Keratinocyte (primary cell): ENCODE measurements around the gene CDKAL1.

ENCODE experiments used
- EZH2 ChIP-seq: IDR thresholded peaks from one replicate; pipeline ENCODE4 v1.6.1; 2012; ENCODE audit warnings: inconsistent platforms, mild to moderate bottlenecking, low read length, moderate library complexity
- TF ChIP-seq, protein P1 (sequence below), 3 experiments: IDR thresholded peaks in 1 of 3; conservative IDR thresholded peaks in 1 of 3; optimal IDR thresholded peaks in 1 of 3; 2 replicates in 2 of 3; 3 replicates in 1 of 3; pipeline versions ENCODE3 to v1.5.1; 2011; ENCODE audit warnings: low read length in 3 of 3, mild to moderate bottlenecking in 3 of 3, moderate library complexity in 2 of 3, control low read depth in 1 of 3, inconsistent platforms in 1 of 3; ENCODE audit not compliant: insufficient read depth in 2 of 3; ENCODE audit errors: extremely low read depth in 1 of 3

DNA sequence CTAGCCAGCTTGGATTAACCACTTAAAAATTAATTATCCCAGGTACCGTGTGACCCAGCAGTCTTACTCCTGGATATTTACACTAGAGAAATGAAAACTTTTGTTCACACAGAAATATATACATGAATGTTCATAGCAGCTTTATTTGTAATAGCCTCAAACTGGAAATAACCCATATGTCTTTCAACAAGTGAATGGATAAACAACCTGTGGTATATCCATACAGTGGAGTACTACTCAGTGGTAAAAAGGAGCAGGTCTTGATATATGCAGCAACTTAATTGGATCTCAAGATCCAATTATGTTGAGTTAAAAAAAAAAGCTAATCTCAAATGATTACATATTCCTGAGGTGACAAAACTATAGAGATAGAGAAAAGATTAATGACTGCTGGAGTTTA, 381.4 kb downstream of the CDKAL1 start:
- TF ChIP-seq, protein P1, sequence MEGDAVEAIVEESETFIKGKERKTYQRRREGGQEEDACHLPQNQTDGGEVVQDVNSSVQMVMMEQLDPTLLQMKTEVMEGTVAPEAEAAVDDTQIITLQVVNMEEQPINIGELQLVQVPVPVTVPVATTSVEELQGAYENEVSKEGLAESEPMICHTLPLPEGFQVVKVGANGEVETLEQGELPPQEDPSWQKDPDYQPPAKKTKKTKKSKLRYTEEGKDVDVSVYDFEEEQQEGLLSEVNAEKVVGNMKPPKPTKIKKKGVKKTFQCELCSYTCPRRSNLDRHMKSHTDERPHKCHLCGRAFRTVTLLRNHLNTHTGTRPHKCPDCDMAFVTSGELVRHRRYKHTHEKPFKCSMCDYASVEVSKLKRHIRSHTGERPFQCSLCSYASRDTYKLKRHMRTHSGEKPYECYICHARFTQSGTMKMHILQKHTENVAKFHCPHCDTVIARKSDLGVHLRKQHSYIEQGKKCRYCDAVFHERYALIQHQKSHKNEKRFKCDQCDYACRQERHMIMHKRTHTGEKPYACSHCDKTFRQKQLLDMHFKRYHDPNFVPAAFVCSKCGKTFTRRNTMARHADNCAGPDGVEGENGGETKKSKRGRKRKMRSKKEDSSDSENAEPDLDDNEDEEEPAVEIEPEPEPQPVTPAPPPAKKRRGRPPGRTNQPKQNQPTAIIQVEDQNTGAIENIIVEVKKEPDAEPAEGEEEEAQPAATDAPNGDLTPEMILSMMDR (optimal IDR thresholded peaks at IDR 0.05 in 1 of 3, IDR thresholded peaks at IDR 0.05 in 1 of 3, conservative IDR thresholded peaks at IDR 0.05 in 1 of 3; ENCODE audit: extremely low read depth in 1 of 3, insufficient read depth in 2 of 3, low read length in 3 of 3) = no peak
- TF ChIP-seq EZH2 = no peak
